Activated CD4-positive, alpha-beta T cell treated with anti-CD3 and anti-CD28 coated beads, Interleukin-2, Interleukin-4, amounts not matched to agents 100 ng/mL and 50 ng/mL, durations not matched to agents 16 hours and 8 hours (primary cell): Measurements from ENCODE around the gene NEU1.
A peak's percentile ranks its signal among the peaks of the same experiment; 100 is the strongest.

Source experiments
- DNase-seq: peaks from one replicate; pipeline ENCODE4 v3.0.0-alpha.2; 2020; ENCODE audit warnings: low spot score

NEU1 gene

GRCh38 chr6:31896493-31896855, 33.9 kb upstream of the NEU1 start:
- no peak for DNase-seq

- no peak for DNase-seq
Observed at GRCh38 chr6:31892821-31893220, 30.2 kb upstream of the NEU1 start.

GRCh38 chr6:31889331-31889972, 26.8 kb upstream of the NEU1 start:
- no peak for DNase-seq

- peak; percentile 46 for DNase-seq
Observed at GRCh38 chr6:31888276-31889258, 25.9 kb upstream of the NEU1 start.

GRCh38 chr6:31887173-31888007, 24.8 kb upstream of the NEU1 start:
- DNase-seq: no peak

- no peak for DNase-seq
Observed at GRCh38 chr6:31886541-31886991, 23.9 kb upstream of the NEU1 start.

- DNase-seq: no peak
Observed at GRCh38 chr6:31884528-31885035, 22.0 kb upstream of the NEU1 start.

GRCh38 chr6:31883676-31884075, 21.1 kb upstream of the NEU1 start:
- DNase-seq: no peak

GRCh38 chr6:31882344-31882743, 19.7 kb upstream of the NEU1 start:
- no peak for DNase-seq

GRCh38 chr6:31881136-31881859, 18.7 kb upstream of the NEU1 start:
- DNase-seq: no peak

GRCh38 chr6:31880616-31881015, 18.0 kb upstream of the NEU1 start:
- no peak for DNase-seq

GRCh38 chr6:31879901-31880300, 17.3 kb upstream of the NEU1 start:
- no peak for DNase-seq

- DNase-seq: no peak
Observed at GRCh38 chr6:31879143-31879542, 16.5 kb upstream of the NEU1 start.

GRCh38 chr6:31878726-31879125, 16.1 kb upstream of the NEU1 start, which contains the start of gene SLC44A4:
Gene SLC44A4 (minus strand): TSS chr6:31878997. CDS start chr6:31878980, 17 bp downstream.
- no peak for DNase-seq

- DNase-seq: no peak
Observed at GRCh38 chr6:31878222-31878621, 15.6 kb upstream of the NEU1 start.

- DNase-seq: no peak
Observed at GRCh38 chr6:31877651-31878161, 15.1 kb upstream of the NEU1 start.

- DNase-seq: no peak
Observed at GRCh38 chr6:31877125-31877650, 14.6 kb upstream of the NEU1 start.

GRCh38 chr6:31876357-31876756, 13.7 kb upstream of the NEU1 start:
- no peak for DNase-seq

GRCh38 chr6:31875877-31876276, 13.3 kb upstream of the NEU1 start:
- no peak for DNase-seq

- DNase-seq: no peak
Observed at GRCh38 chr6:31874836-31875572, 12.4 kb upstream of the NEU1 start.
